HS-5 (cell line): ENCODE data around the gene VAPB.

ENCODE experiments used
- DNase-seq: peaks from one replicate; pipeline ENCODE4 v3.0.0-alpha.2; 2012; ENCODE audit warnings: low read depth

VAPB gene

GRCh38 chr20:58377766-58378401 lies 11.1 kb upstream of the VAPB start:
- no peak for DNase-seq

DNA sequence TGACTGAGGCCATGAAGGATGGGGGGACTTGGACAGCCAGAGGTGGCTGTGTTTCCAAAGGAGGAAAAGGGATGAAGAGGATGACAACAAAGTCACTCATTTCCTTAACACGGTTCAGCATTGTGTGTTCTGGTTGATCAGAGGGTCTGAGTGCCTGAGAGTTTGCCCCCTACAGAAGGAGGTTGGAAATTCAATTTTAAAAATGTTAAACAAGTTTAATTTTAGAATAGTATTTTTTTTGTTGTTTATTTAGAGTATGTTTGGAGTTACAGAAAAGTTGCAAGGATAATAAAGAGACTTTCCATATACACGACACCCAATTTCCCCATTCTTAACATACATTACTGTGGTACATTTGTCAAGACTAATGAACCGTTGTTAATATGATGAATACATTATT lies 10.3 kb upstream of the VAPB start:
- DNase-seq, result no peak

DNA sequence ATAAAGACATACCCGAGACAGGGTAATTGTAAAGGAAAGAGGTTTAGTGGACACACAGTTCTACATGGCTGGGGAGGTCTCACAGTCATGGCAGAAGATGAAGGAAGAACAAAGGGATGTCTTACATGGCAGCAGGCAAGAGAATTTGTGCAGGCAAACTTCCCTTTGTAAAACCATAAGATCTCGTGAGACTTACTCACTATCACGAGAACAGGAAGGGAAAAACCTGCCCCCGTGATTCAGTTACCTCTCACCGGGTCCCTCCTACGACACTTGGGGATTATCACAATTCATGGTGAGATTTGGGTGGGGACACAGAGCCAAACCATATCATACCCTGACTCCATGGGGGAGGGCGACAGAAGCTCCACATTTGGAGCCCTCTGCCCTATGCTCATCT lies 7.4 kb upstream of the VAPB start:
- no peak for DNase-seq

DNA sequence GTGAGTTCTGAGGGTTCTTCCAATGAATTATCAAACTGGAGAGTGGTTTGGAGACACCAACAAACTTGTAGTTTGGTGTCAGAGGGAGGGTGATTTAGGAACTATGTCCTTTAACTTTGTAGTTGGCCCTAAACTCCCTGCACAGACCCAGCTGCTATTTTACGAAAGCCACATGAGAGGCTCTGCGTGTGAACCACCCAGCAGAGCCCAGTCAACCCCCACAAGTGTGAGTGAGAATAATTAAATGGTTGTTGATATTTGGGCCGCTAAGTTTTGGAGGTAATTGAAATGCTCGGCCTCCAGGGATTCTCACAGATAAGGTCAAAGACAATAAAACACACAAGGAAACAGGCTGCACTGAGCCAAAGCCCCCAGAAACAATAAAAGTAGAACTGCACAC lies 6.9 kb upstream of the VAPB start:
- no peak for DNase-seq

- DNase-seq, result no peak
Measured at GRCh38 chr20:58384821-58385220, 4.2 kb upstream of the VAPB start.

DNA sequence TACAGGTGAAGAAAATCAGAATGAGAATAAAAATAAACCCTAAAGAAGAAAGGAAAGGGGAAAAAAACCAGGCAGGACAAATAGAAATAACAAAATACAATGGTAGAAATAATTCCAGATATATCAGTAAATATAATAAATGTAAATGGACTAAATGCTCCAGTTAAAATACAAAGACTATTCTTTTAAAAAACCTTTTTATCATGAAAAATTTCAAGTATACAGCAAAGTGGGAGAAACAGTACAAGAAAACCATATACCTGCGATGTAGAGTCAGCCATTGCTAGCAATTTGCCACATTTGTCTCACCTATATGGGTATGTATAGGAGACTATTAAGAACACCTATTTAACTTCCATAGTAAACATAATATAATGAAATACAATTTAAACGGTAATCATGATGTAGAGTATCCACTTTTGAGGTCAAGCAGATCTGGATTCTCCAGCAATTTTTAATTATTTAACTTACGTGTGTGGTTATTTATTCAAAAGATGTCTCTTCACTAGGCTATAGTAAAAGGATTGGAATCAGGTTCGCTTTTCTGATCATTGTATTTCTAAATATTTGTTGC lies 914 bp upstream of the VAPB start:
- no peak for DNase-seq

DNA sequence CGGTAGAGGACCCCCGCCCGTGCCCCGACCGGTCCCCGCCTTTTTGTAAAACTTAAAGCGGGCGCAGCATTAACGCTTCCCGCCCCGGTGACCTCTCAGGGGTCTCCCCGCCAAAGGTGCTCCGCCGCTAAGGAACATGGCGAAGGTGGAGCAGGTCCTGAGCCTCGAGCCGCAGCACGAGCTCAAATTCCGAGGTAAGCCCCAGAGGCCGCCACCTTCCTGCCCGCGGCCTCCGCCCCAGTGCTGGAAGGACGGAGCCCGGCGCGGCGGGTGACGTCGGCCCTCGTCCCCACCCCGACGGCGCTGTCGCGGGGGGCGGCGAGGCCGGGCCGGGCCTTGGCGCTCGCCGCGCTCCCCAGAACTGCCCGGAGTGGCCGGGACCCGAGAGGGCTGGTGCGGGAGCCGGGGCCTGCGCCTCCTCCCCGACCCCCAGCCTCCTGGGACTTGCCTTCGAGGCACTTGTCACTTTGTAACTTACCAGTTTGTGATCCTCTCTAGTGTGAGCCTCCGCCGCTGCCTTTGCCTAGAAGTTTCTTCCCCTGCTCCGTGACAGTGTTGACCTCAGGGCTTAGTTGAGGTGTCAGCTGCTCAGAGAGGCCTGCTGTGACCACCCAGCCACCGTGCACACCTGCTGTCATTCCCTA lies 417 bp downstream of the VAPB start:
- DNase-seq, result no peak

DNA sequence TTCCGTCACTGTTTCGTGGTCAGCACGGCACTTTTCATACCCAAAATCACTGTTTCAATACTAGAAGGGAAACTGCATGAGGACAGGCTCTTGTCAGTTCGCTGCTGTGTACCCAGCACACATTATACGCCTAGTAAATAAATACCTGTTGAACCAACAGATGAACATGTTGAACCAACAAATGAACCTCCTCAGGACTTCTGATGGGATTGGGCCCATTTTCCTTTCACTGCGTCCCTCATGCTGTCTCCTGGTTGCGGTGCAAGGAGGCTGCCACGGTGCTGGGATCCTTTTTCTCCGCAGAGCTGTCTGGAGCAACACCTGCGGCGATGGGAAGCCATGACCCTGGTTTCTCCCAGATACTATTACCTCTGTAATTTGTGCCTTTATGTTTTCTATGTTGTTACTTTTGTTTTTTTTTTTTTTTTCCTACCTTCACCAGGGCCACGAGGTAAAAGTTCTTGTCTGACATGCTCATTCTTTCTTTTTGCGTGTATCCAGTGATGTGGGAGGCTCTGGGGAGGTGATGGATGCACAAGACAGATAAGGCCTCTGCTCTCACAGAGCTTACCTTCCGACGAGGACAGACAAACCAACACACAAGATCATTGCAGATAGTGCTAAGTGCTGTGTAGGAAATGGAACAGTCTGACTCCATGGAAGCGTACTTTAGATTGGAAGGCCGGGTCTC lies 1.1 kb downstream of the VAPB start:
- DNase-seq, result no peak

GRCh38 chr20:58390659-58391035 lies 1.6 kb downstream of the VAPB start:
- DNase-seq, result no peak

GRCh38 chr20:58392286-58392685 lies 3.3 kb downstream of the VAPB start:
- no peak for DNase-seq

- no peak for DNase-seq
Measured at GRCh38 chr20:58393299-58393698, 4.3 kb downstream of the VAPB start.

- no peak for DNase-seq
Measured at GRCh38 chr20:58394801-58395200, 5.8 kb downstream of the VAPB start.

DNA sequence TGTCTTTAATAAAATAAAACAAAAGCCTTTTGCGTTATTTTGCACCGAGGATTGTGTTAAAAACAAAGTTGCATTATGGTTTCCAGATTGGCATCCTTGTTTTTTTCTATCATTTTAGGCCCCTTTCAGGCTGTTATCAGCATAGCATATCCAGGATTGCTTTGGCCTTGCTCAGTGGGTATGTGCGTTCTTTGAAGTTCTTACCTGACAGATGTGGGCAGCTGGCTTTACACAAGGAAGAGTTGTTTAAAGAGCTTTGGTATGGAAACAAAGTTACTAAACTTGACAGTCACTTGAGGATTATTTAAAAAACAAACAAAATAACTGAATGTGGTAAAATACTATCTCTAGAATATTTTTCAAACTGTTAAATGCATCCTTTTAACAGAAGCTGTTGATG lies 6.6 kb downstream of the VAPB start:
- DNase-seq, result no peak

- no peak for DNase-seq
Measured at GRCh38 chr20:58397429-58397828, 8.4 kb downstream of the VAPB start.

- no peak for DNase-seq
Measured at GRCh38 chr20:58398254-58398653, 9.2 kb downstream of the VAPB start.

GRCh38 chr20:58399926-58400325 lies 10.9 kb downstream of the VAPB start:
- DNase-seq, result no peak

GRCh38 chr20:58401162-58401561 lies 12.1 kb downstream of the VAPB start:
- DNase-seq, result no peak

DNA sequence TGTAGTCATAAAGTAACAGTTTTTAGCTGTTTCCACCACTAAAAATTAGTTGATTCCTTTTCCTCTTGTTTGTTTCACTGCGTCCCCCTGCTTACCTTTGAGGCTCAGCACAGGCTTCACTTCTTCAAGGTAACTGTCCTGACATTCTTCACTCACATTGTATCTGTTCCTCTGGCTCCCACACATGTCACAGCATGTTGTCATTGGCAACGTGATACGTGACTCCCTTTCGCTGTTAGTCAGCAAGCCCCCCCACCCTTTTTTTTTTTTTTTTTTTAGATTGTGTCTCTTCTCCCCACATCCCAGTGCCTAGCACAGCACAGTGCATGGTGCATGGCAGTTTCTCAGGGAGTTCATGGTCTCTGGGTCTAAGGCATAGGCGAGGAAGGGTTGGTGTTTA lies 13.3 kb downstream of the VAPB start:
- DNase-seq, result no peak

DNA sequence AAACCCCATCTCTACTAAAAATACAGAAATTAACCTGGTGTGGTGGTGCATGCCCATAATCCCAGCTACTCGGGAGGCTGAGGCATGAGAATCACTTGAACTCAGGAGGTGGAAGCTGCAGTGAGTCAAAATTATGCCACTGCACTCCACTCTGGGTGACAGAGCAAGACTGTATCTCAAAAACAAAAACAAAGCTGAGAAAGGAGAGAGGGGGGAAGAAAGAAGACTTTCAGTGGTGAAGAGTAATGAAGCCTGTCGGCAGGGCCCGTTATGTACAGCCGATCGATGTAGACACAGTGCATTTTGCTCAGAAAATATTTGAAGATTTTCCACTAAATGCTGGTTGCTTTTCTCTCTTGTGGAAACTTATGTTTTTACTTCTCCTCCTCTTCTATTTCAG lies 13.8 kb downstream of the VAPB start:
- DNase-seq, result no peak

- DNase-seq, result no peak
Measured at GRCh38 chr20:58403272-58403671, 14.2 kb downstream of the VAPB start.

DNA sequence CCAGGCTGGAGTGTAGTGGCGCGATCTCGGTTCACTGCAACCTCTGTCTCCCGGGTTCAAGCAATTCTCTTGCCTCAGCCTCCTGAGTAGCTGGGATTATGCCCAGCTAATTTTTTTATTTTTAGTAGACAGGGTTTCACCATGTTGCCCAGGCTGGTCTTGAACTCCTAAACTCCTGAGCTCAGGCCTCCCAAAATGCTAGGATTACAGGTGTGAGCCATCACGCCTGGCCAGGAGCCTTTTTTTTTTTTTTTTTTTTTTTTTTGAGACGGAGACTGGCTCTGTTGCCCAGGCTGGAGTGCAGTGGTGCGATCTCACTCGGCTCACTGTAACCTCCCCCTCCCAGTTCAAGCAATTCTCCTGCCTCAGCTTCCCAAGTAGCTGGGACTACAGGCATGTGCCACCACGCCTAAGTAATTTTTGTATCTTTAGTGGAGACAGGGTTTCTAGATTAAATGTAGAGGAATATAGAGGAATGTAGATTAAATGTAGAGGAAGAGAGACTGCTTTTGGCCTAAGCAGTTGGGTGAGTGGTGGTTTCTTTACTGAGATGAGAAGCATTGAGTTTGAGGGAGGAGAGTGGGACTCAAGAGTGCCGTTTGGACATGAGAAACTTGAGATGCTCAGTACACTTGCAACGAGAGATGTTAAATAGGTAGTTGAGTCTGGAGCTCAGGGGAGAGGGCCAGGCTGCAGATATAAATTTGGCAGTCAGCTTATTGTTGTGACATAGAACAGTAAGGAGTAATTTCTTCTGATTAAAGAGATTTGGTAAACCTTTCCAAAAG lies 16.7 kb downstream of the VAPB start:
- no peak for DNase-seq

DNA sequence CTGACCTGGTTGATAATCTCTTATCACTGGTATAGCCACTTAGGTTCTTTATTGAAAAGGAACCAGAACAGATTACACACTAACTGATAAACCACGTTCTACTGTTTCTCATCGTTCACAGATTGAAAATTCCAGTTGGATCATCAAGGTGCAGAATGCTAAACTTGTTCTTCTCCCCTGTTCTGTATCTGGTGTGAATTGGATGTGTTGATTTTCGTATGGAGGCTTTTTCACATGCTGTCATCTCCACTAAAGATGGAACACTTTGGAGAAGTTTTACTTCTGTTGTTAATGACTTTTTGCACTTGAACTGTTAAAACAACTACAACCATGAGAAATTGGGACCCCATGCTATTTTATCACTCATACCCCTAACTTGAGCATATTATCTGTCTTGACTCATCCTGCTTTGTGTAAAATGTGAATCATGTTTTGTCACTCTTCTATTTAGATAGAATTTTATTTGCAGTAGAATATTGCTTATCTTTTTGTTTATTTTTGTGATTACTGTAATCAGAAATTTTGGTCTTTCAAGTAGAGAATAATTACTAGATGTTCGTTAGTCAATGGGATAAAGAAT lies 17.5 kb downstream of the VAPB start:
- DNase-seq, result no peak
